GM12878 (cell line): ENCODE data around the gene SWSAP1. TPM values are rescaled to one million over a fixed set of nuclear protein-coding genes. Genes with fewer than 3 reads are reported as not detected.

Experiments
- ATAC-seq: fragments of 200-7000 bp; cut with Tn5 transposase; 3 replicates; pipeline ENCODE4 v1.9.1; 2020; ENCODE audit warnings: mild to moderate bottlenecking, moderate library complexity
- BruUV-seq: library from RNA; stranded (reverse); fragments of 400-500 nt; replicated peaks from 2 replicates; lab custom pipeline; 2021; lab: Mats Ljungman, UMichigan
- CTCF ChIA-PET: fragments of 300-600 bp; sonication (Branson Sonifier 250); formaldehyde crosslinking; extraction: SDS; loops from one replicate; lab custom pipeline; 2021; ENCODE audit warnings: inconsistent platforms; lab: Yijun Ruan, JAX
- POLR2A ChIA-PET: fragments of 350-600 bp; formaldehyde crosslinking; extraction: SDS; loops from one replicate; lab custom pipeline; 2021; ENCODE audit warnings: inconsistent platforms; lab: Charles Lee
- RAD21 ChIA-PET: fragments of 300-600 bp; sonication (Branson Sonifier 250); formaldehyde crosslinking; loops from one replicate; lab custom pipeline; 2023; ENCODE audit warnings: antibody characterized with exemption; ENCODE audit not compliant: unreplicated experiment; lab: Charles Lee
- SMC1A ChIA-PET: fragments of 300-600 bp; sonication (Branson Sonifier 250); formaldehyde crosslinking; loops from one replicate; lab custom pipeline; 2023; ENCODE audit not compliant: unreplicated experiment, uncharacterized antibody; lab: Charles Lee
- DNase-seq: peaks from one replicate; pipeline ENCODE4 v3.0.0-alpha.2; 2011; ENCODE audit warnings: low read depth, low spot score
- FAIRE-seq: peaks from 3 replicates; lab custom pipeline; 2011; peaks lifted over from hg19 to GRCh38; lab: Jason Lieb, UNC
- H2AFZ ChIP-seq: 2 replicates; pipeline ENCODE4 v1.6.0; 2011; ENCODE audit warnings: low read depth, low read length, control low read depth; ENCODE audit not compliant: control insufficient read depth
- H3K27ac ChIP-seq: 2 replicates; pipeline ENCODE4 v1.5.1; 2011; ENCODE audit warnings: control low read depth; ENCODE audit not compliant: control insufficient read depth, insufficient read depth
- H3K27me3 ChIP-seq, 2 experiments: replicated peaks in 1 of 2; 2 replicates each; pipeline versions ENCODE4 v1.6.0 to v1.6.1; 2011; ENCODE audit warnings: low read length in 1 of 2; ENCODE audit not compliant: control insufficient read depth in 2 of 2, insufficient read depth in 2 of 2
- H3K36me3 ChIP-seq, 2 experiments: 2 replicates each; pipeline ENCODE4 v1.5.1; 2011; ENCODE audit warnings: low read length in 1 of 2; ENCODE audit not compliant: control insufficient read depth in 2 of 2, insufficient read depth in 2 of 2
- H3K4me1 ChIP-seq: 2 replicates; pipeline ENCODE4 v1.6.1; 2011; ENCODE audit warnings: mild to moderate bottlenecking, low read length, moderate library complexity, mixed read lengths; ENCODE audit not compliant: control insufficient read depth, insufficient read depth
- H3K4me2 ChIP-seq: 2 replicates; pipeline ENCODE4 v1.6.0; 2011; ENCODE audit warnings: control low read depth; ENCODE audit not compliant: control insufficient read depth, insufficient read depth
- H3K4me3 ChIP-seq: fragments of 200-600 bp; sonication (generic); 2 replicates; pipeline ENCODE4 v1.5.1; 2016
- H3K79me2 ChIP-seq: 2 replicates; pipeline ENCODE4 v1.6.0; 2011; ENCODE audit warnings: low read length; ENCODE audit not compliant: control insufficient read depth, insufficient read depth
- H3K9ac ChIP-seq: 2 replicates; pipeline ENCODE4 v1.8.0; 2011; ENCODE audit warnings: low read length, control low read depth, mixed read lengths; ENCODE audit not compliant: control insufficient read depth, insufficient read depth
- H3K9me3 ChIP-seq: replicated peaks from 3 replicates; pipeline ENCODE4 v1.5.1; 2011; ENCODE audit warnings: mild to moderate bottlenecking, low read length; ENCODE audit not compliant: control insufficient read depth, insufficient read depth
- H4K20me1 ChIP-seq: 2 replicates; pipeline ENCODE4 v1.6.0; 2011; ENCODE audit not compliant: control insufficient read depth, insufficient read depth
- BCL11A ChIP-seq: IDR thresholded peaks from 2 replicates; pipeline ENCODE4 v1.6.1; 2011; ENCODE audit warnings: low read depth, low read length
- BHLHE40 ChIP-seq, 2 experiments: fragments of 450-650 bp in 1 of 2; IDR thresholded peaks; 2 replicates each; pipeline ENCODE4 v1.6.1; 2011 to 2017; ENCODE audit warnings: low read depth in 2 of 2, borderline replicate concordance in 1 of 2, improper control_type of control experiment in 1 of 2, low read length in 1 of 2, mild to moderate bottlenecking in 1 of 2
- CHD2 ChIP-seq: IDR thresholded peaks from 2 replicates; pipeline ENCODE4 v1.6.1; 2011; ENCODE audit warnings: low read depth, low read length, improper control_type of control experiment, borderline replicate concordance
- CREB1 ChIP-seq: IDR thresholded peaks from 2 replicates; pipeline ENCODE4 v1.6.1; 2012; ENCODE audit warnings: low read depth, mild to moderate bottlenecking, inconsistent platforms
- CREM ChIP-seq: IDR thresholded peaks from 2 replicates; pipeline ENCODE4 v1.6.1; 2014; ENCODE audit warnings: antibody characterized with exemption, low read depth
- HCFC1 ChIP-seq: fragments of 150-350 bp; IDR thresholded peaks from 2 replicates; pipeline ENCODE4 v1.6.1; 2014; ENCODE audit warnings: low read length
- JUND ChIP-seq: IDR thresholded peaks from 2 replicates; pipeline ENCODE4 v1.6.1; 2012; ENCODE audit warnings: low read depth, mild to moderate bottlenecking, low read length, improper control_type of control experiment, moderate library complexity
- KLF5 ChIP-seq: fragments of 450-650 bp; IDR thresholded peaks from 2 replicates; pipeline ENCODE4 v1.6.1; 2014; ENCODE audit warnings: mild to moderate bottlenecking; ENCODE audit not compliant: partially characterized antibody
- MTA2 ChIP-seq: fragments of 450-650 bp; IDR thresholded peaks from 2 replicates; pipeline ENCODE4 v1.6.1; 2016; ENCODE audit warnings: low read depth, mild to moderate bottlenecking, moderate library complexity
- RFX5 ChIP-seq: IDR thresholded peaks from 2 replicates; pipeline ENCODE4 v1.6.1; 2011; ENCODE audit warnings: low read depth, low read length, improper control_type of control experiment
- SREBF1 ChIP-seq: IDR thresholded peaks from 2 replicates; pipeline ENCODE4 v1.6.1; 2012; ENCODE audit warnings: mild to moderate bottlenecking, low read length
- TBL1XR1 ChIP-seq: IDR thresholded peaks from 2 replicates; pipeline ENCODE4 v1.6.1; 2012; ENCODE audit warnings: low read depth, low read length, improper control_type of control experiment
- WGBS: methylation state at CpG from one replicate; pipeline ENCODE4 v1.1.6; 2016; ENCODE audit warnings: low lambda C conversion rate; ENCODE audit not compliant: insufficient replicate concordance, insufficient coverage; ENCODE audit errors: missing lambda C conversion rate; 5-methylcytosine and 5-hydroxymethylcytosine counted together
- in situ Hi-C: fragments of 300-500 bp; cut with MboI; formaldehyde crosslinking; loops from 9 replicates; pipeline ENCODE4 v1.14.3; 2018; ENCODE audit warnings: mixed read lengths
- intact Hi-C: fragments of 100-400 bp; cut with micrococcal nuclease; formaldehyde crosslinking; loops from one replicate; pipeline ENCODE4 v1.14.2; 2022; ENCODE audit not compliant: unreplicated experiment
- polyA plus RNA-seq, 11 experiments: library from polyadenylated mRNA; depleted of rRNA in 4 of 11; unstranded in 6 of 11; stranded (reverse) in 5 of 11; fragments of >200 nt; fragmentation: Nextera tagmentation in 4 of 11; fragmentation: Illumina TruSeq in 1 of 11; extraction: Ambion mirVana in 4 of 11; extraction: Trizol in 1 of 11; gene quantifications; 1 replicate in 1 of 11; 2 replicates in 10 of 11; pipeline versions ENCODE4 v1.2.1 to v1.2.3, GENCODE V29; 2011 to 2016; ENCODE audit warnings: inconsistent platforms in 2 of 11, missing spikeins in 2 of 11, low read depth in 1 of 11
- total RNA-seq, 4 experiments: library from RNA; depleted of rRNA in 3 of 4; stranded (reverse); fragments of >200 nt in 3 of 4; fragmentation: Illumina TruSeq in 1 of 4; extraction: Trizol in 1 of 4; gene quantifications; 2 replicates each; pipeline versions ENCODE4 v1.2.1 to v1.2.3, GENCODE V29; 2013 to 2021
- TF ChIP-seq, protein P1 (sequence below): IDR thresholded peaks from 2 replicates; pipeline ENCODE4 v1.6.1; 2012; ENCODE audit warnings: low read depth, low read length, improper control_type of control experiment

The SWSAP1 gene
- total and polyA plus RNA-seq, 10 of the 15 experiments (the other 5 are each of a cell fraction or from before 2014, with no cell fraction given): 0.18 to 6.5 (median 2.4) TPM

DNA sequence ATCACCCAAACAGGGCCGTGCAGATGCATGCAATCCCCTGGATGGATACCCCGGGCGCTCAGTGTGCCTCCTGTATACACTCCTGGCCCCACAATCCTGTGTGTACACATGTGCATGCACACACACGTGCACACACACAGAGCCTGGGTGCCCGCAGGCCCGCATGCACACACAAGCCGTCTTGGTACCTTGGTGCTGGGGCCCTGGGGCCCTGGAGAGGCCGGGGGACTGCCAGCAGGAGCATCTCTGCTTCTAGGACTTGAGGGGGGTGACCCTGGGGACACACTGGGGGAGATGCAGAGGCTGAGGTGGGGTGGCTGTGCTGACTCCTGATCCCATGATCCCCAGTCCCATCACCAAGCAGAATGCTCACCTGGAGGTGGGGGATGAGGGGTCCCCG, 25.2 kb downstream of the SWSAP1 start:
- no TSS peak for BruUV-seq
- WGBS: 45% methylated on average over 9 of the region's 9 CpGs
- DNase-seq (no peak), ATAC-seq (no peak), FAIRE-seq (no peak)
- no peak overlapping the region for H3K4me3 ChIP-seq
- H3K36me3 ChIP-seq: no peaks in the 10 kb centered on the region
- no peaks in the 10 kb centered on the region for H3K79me2 ChIP-seq
- H3K4me2 ChIP-seq: no peak overlapping the region
- H3K27me3 ChIP-seq: no peaks in the 10 kb centered on the region
- intact Hi-C loops: no loop called here
- POLR2A ChIA-PET: no interaction called here
- TF ChIP-seq BHLHE40 (IDR thresholded peaks at IDR 0.05; ENCODE audit: borderline replicate concordance in 1 of 2, low read depth in 2 of 2, low read length in 1 of 2) (no peak), RFX5 (no peak), MTA2 (no peak), CREM (no peak), JUND (no peak), TBL1XR1 (no peak), CREB1 (no peak), CHD2 (no peak), BCL11A (no peak), KLF5 (no peak), SREBF1 (no peak), HCFC1 (no peak)
- TF ChIP-seq, protein P1, sequence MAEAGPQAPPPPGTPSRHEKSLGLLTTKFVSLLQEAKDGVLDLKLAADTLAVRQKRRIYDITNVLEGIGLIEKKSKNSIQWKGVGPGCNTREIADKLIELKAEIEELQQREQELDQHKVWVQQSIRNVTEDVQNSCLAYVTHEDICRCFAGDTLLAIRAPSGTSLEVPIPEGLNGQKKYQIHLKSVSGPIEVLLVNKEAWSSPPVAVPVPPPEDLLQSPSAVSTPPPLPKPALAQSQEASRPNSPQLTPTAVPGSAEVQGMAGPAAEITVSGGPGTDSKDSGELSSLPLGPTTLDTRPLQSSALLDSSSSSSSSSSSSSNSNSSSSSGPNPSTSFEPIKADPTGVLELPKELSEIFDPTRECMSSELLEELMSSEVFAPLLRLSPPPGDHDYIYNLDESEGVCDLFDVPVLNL: no peak
- H2AFZ ChIP-seq: no peak overlapping the region
- H3K9me3 ChIP-seq: no peaks in the 10 kb centered on the region
- H3K27ac ChIP-seq: no peak overlapping the region
- in situ Hi-C loops: no loop called here
- SMC1A ChIA-PET: interaction anchor here (0.5 kb wide), 1 partner anchor 131 kb away, joined by 3 read pairs; no protein-coding TSS in a partner anchor
- H4K20me1 ChIP-seq: no peaks in the 10 kb centered on the region
- H3K9ac ChIP-seq: no peak overlapping the region
- CTCF ChIA-PET: no interaction called here
- RAD21 ChIA-PET: no interaction called here
- H3K4me1 ChIP-seq: no peaks in the 10 kb centered on the region
